Skeletal muscle satellite cell (primary cell): ENCODE data around the gene SFXN3.
"Not testable (repeated sequence)": the region's sequence is repeated elsewhere in the genome, so short reads cannot be mapped to it uniquely, and the experiment has no call there.

ENCODE experiments used
- H3K27me3 ChIP-seq: 2 replicates; pipeline ENCODE4 v1.7.0; 2013; ENCODE audit warnings: low read length; ENCODE audit not compliant: control insufficient read depth, insufficient read depth
- H3K36me3 ChIP-seq: 2 replicates; pipeline ENCODE4 v1.7.0; 2013; ENCODE audit warnings: mild to moderate bottlenecking, control low read depth, low read length; ENCODE audit not compliant: insufficient read depth
- H3K4me1 ChIP-seq: 2 replicates; pipeline ENCODE4 v1.7.0; 2013; ENCODE audit warnings: low read length; ENCODE audit not compliant: control insufficient read depth, insufficient read depth
- H3K4me2 ChIP-seq: 2 replicates; pipeline ENCODE4 v1.7.0; 2013; ENCODE audit warnings: mild to moderate bottlenecking, low read length
- H3K4me3 ChIP-seq: 2 replicates; pipeline ENCODE4 v1.7.0; 2013; ENCODE audit warnings: low read length
- H3K9ac ChIP-seq: 2 replicates; pipeline ENCODE4 v1.7.0; 2013; ENCODE audit warnings: mild to moderate bottlenecking, low read depth, low read length, moderate library complexity
- H3K9me3 ChIP-seq: replicated peaks from 2 replicates; pipeline ENCODE4 v1.7.0; 2013; ENCODE audit warnings: mild to moderate bottlenecking, control low read depth, low read length

Gene SFXN3

GRCh38 chr10:101032637-101033224 lies 1.7 kb downstream of the SFXN3 start:
- no peaks in the 10 kb centered on the region for H3K9me3 ChIP-seq
- peak overlapping the region; percentile 93 for H3K9ac ChIP-seq
- H3K4me2 ChIP-seq, result peak overlapping the region; percentile 93
- no peaks in the 10 kb centered on the region for H3K27me3 ChIP-seq
- peak overlapping the region; percentile 86 for H3K4me3 ChIP-seq
- H3K36me3 ChIP-seq, result peaks cover 34% of the 10 kb centered on the region
- H3K4me1 ChIP-seq, result peaks cover 13% of the 10 kb centered on the region

GRCh38 chr10:101033276-101033675 lies 2.2 kb downstream of the SFXN3 start:
- Histone ChIP-seq H3K4me3 (peak overlapping the region; percentile 86), H3K4me2 (peak overlapping the region; percentile 93), H3K36me3 (peaks cover 40% of the 10 kb centered on the region), H3K9ac (peak overlapping the region; percentile 93), H3K9me3 (no peaks in the 10 kb centered on the region), H3K4me1 (peaks cover 13% of the 10 kb centered on the region), H3K27me3 (no peaks in the 10 kb centered on the region)

- not testable (repeated sequence) for H3K9me3 ChIP-seq, H3K4me1 ChIP-seq, H3K4me3 ChIP-seq, H3K9ac ChIP-seq, H3K27me3 ChIP-seq, H3K4me2 ChIP-seq
- peaks cover 49% of the 10 kb centered on the region for H3K36me3 ChIP-seq
Observed at GRCh38 chr10:101034404-101034803, 3.4 kb downstream of the SFXN3 start.

GRCh38 chr10:101035314-101035713 lies 4.3 kb downstream of the SFXN3 start:
- Histone ChIP-seq H3K4me2 (no peak overlapping the region), H3K36me3 (peaks cover 53% of the 10 kb centered on the region), H3K9ac (no peak overlapping the region), H3K4me1 (peaks cover 7% of the 10 kb centered on the region), H3K4me3 (no peak overlapping the region), H3K27me3 (no peaks in the 10 kb centered on the region), H3K9me3 (no peaks in the 10 kb centered on the region)

GRCh38 chr10:101035916-101036702 lies 5.1 kb downstream of the SFXN3 start:
- H3K4me1 ChIP-seq, result peaks cover 4% of the 10 kb centered on the region
- peaks cover 59% of the 10 kb centered on the region for H3K36me3 ChIP-seq
- H3K4me3 ChIP-seq, result no peak overlapping the region
- H3K9ac ChIP-seq, result no peak overlapping the region
- H3K9me3 ChIP-seq, result no peaks in the 10 kb centered on the region
- no peak overlapping the region for H3K4me2 ChIP-seq
- no peaks in the 10 kb centered on the region for H3K27me3 ChIP-seq

- Histone ChIP-seq H3K4me2 (no peak overlapping the region), H3K4me3 (no peak overlapping the region), H3K27me3 (no peaks in the 10 kb centered on the region), H3K9me3 (no peaks in the 10 kb centered on the region), H3K4me1 (peaks cover 4% of the 10 kb centered on the region), H3K9ac (no peak overlapping the region), H3K36me3 (peaks cover 59% of the 10 kb centered on the region)
Observed at GRCh38 chr10:101036726-101037125, 5.7 kb downstream of the SFXN3 start.

GRCh38 chr10:101038484-101038883 lies 7.5 kb downstream of the SFXN3 start:
- no peaks in the 10 kb centered on the region for H3K27me3 ChIP-seq
- no peak overlapping the region for H3K4me2 ChIP-seq
- H3K36me3 ChIP-seq, result peaks cover 59% of the 10 kb centered on the region
- peaks cover 11% of the 10 kb centered on the region for H3K4me1 ChIP-seq
- H3K4me3 ChIP-seq, result no peak overlapping the region
- H3K9ac ChIP-seq, result no peak overlapping the region
- no peaks in the 10 kb centered on the region for H3K9me3 ChIP-seq

- Histone ChIP-seq H3K4me1 (peaks cover 14% of the 10 kb centered on the region), H3K9ac (no peak overlapping the region), H3K4me2 (no peak overlapping the region), H3K9me3 (no peaks in the 10 kb centered on the region), H3K36me3 (peaks cover 51% of the 10 kb centered on the region), H3K4me3 (no peak overlapping the region), H3K27me3 (no peaks in the 10 kb centered on the region)
Observed at GRCh38 chr10:101040061-101040460, 9.0 kb downstream of the SFXN3 start.

GRCh38 chr10:101040851-101041250 lies 9.8 kb downstream of the SFXN3 start:
- Histone ChIP-seq H3K9ac (no peak overlapping the region), H3K36me3 (peaks cover 43% of the 10 kb centered on the region), H3K9me3 (no peaks in the 10 kb centered on the region), H3K27me3 (no peaks in the 10 kb centered on the region), H3K4me1 (peaks cover 14% of the 10 kb centered on the region), H3K4me3 (no peak overlapping the region), H3K4me2 (no peak overlapping the region)

GRCh38 chr10:101041252-101041761 lies 10.3 kb downstream of the SFXN3 start:
- peaks cover 38% of the 10 kb centered on the region for H3K36me3 ChIP-seq
- H3K9me3 ChIP-seq, result no peaks in the 10 kb centered on the region
- H3K4me1 ChIP-seq, result peaks cover 14% of the 10 kb centered on the region
- H3K4me3 ChIP-seq, result no peak overlapping the region
- H3K4me2 ChIP-seq, result no peak overlapping the region
- H3K9ac ChIP-seq, result no peak overlapping the region
- no peaks in the 10 kb centered on the region for H3K27me3 ChIP-seq

GRCh38 chr10:101042118-101042517 lies 11.1 kb downstream of the SFXN3 start:
- Histone ChIP-seq H3K4me1 (peaks cover 14% of the 10 kb centered on the region), H3K27me3 (no peaks in the 10 kb centered on the region), H3K9ac (peak overlapping the region; percentile 86), H3K4me3 (peak overlapping the region; percentile 74), H3K36me3 (peaks cover 30% of the 10 kb centered on the region), H3K9me3 (no peaks in the 10 kb centered on the region), H3K4me2 (peak overlapping the region; percentile 86)
